Stimulated activated naive CD8-positive, alpha-beta T cell treated with anti-CD3 and anti-CD28 coated beads, Interleukin-15, amount 100 ng/mL, for 72 hours (primary cell): Measurements from ENCODE around the gene CALML6.
"Not testable (repeated sequence)": the region's sequence is repeated elsewhere in the genome, so short reads cannot be mapped to it uniquely, and the experiment has no call there.

ENCODE experiments used
- ATAC-seq: fragments of 150-1000 bp; cut with Tn5 transposase; 2 replicates; pipeline ENCODE4 v1.10.0; 2021; ENCODE audit warnings: mild to moderate bottlenecking, moderate library complexity
- DNase-seq, 2 donors: peaks; one replicate each; pipeline ENCODE4 v3.0.0; 2021 to 2022
- H3K27ac Mint-ChIP-seq, 2 donors: one replicate each; pipeline ENCODE4 v1.8.0; 2022; ENCODE audit warnings: mild to moderate bottlenecking in 2 of 2, mixed read lengths in 2 of 2, moderate library complexity in 2 of 2
- H3K27me3 Mint-ChIP-seq: one replicate; pipeline ENCODE4 v1.8.0; 2022; ENCODE audit warnings: mixed read lengths
- H3K4me1 Mint-ChIP-seq: one replicate; pipeline ENCODE4 v1.8.0; 2022; ENCODE audit warnings: mild to moderate bottlenecking, mixed read lengths
- H3K4me3 Mint-ChIP-seq, 2 donors: one replicate each; pipeline ENCODE4 v1.8.0; 2022; ENCODE audit warnings: mild to moderate bottlenecking in 2 of 2, mixed read lengths in 2 of 2, moderate library complexity in 1 of 2
- H3K9me3 Mint-ChIP-seq, 2 donors: one replicate each; pipeline ENCODE4 v1.8.0; 2022; ENCODE audit warnings: mixed read lengths in 2 of 2

CALML6 gene

GRCh38 chr1:1914971-1915692, at the start of gene CALML6:
Gene CALML6 (plus strand): TSS chr1:1915260. CDS start chr1:1915281, 21 bp downstream.
- no peak within 1 kb of the TSS for H3K4me3 Mint-ChIP-seq

GRCh38 chr1:1867164-1867563, 47.9 kb upstream of the CALML6 start:
- no peak overlapping the region for H3K4me3 Mint-ChIP-seq
- peaks cover 52% of the 10 kb centered on the region for H3K4me1 Mint-ChIP-seq
- no peak overlapping the region for H3K27ac Mint-ChIP-seq

More at GRCh38 chr1:1914971-1915692, at the start of gene CALML6:
- ATAC-seq (no peak), DNase-seq (no peak)
- Mint-ChIP-seq H3K9me3 (no peaks in the 10 kb centered on the region), H3K27me3 (no peaks in the 10 kb centered on the region), H3K27ac (no peak within 1 kb of the TSS), H3K4me1 (peaks cover 23% of the 10 kb centered on the region)

GRCh38 chr1:1869469-1869868, 45.6 kb upstream of the CALML6 start:
- H3K4me3 Mint-ChIP-seq: no peak overlapping the region
- ATAC-seq: no peak
- H3K27ac Mint-ChIP-seq: no peak overlapping the region
- no peaks in the 10 kb centered on the region for H3K9me3 Mint-ChIP-seq
- no peaks in the 10 kb centered on the region for H3K27me3 Mint-ChIP-seq
- peaks cover 45% of the 10 kb centered on the region for H3K4me1 Mint-ChIP-seq
- DNase-seq: no peak

More at GRCh38 chr1:1867164-1867563, 47.9 kb upstream of the CALML6 start:
- Mint-ChIP-seq H3K27me3 (no peaks in the 10 kb centered on the region), H3K9me3 (no peaks in the 10 kb centered on the region)
- ATAC-seq (no peak), DNase-seq (no peak)

- Mint-ChIP-seq H3K27ac (peak overlapping the region in 1 of 2 donors; percentile 1), H3K9me3 (no peaks in the 10 kb centered on the region)
- no peak for ATAC-seq
Observed at GRCh38 chr1:1872329-1872994, 42.6 kb upstream of the CALML6 start.

GRCh38 chr1:1873186-1873585, 41.9 kb upstream of the CALML6 start:
- DNase-seq (no peak), ATAC-seq (no peak)
- Mint-ChIP-seq H3K4me1 (peaks cover 58% of the 10 kb centered on the region), H3K4me3 (no peak overlapping the region), H3K9me3 (no peaks in the 10 kb centered on the region), H3K27me3 (no peaks in the 10 kb centered on the region), H3K27ac (peak overlapping the region in 1 of 2 donors; percentile 22)

More at GRCh38 chr1:1872329-1872994, 42.6 kb upstream of the CALML6 start:
- Mint-ChIP-seq H3K4me1 (peaks cover 51% of the 10 kb centered on the region), H3K4me3 (no peak overlapping the region), H3K27me3 (no peaks in the 10 kb centered on the region)
- DNase-seq: no peak

- H3K4me3 Mint-ChIP-seq: no peak overlapping the region
- no peak overlapping the region for H3K27ac Mint-ChIP-seq
Observed at GRCh38 chr1:1874901-1875300, 40.2 kb upstream of the CALML6 start.

GRCh38 chr1:1875932-1876331, 39.1 kb upstream of the CALML6 start:
- ATAC-seq: peak; percentile 96
- H3K27ac Mint-ChIP-seq: peak overlapping the region in 1 of 2 donors; percentile 35
- peak overlapping the region; percentile 53 to 71 for H3K4me3 Mint-ChIP-seq
- H3K9me3 Mint-ChIP-seq: no peaks in the 10 kb centered on the region
- H3K27me3 Mint-ChIP-seq: no peaks in the 10 kb centered on the region
- DNase-seq: peak in 1 of 2 donors; percentile 66
- H3K4me1 Mint-ChIP-seq: peaks cover 67% of the 10 kb centered on the region

More at GRCh38 chr1:1874901-1875300, 40.2 kb upstream of the CALML6 start:
- peaks cover 63% of the 10 kb centered on the region for H3K4me1 Mint-ChIP-seq
- H3K9me3 Mint-ChIP-seq: no peaks in the 10 kb centered on the region
- no peak for DNase-seq
- no peak for ATAC-seq
- H3K27me3 Mint-ChIP-seq: no peaks in the 10 kb centered on the region

- peak; percentile 17 for ATAC-seq
- no peak for DNase-seq
- Mint-ChIP-seq H3K27me3 (no peaks in the 10 kb centered on the region), H3K27ac (no peak overlapping the region), H3K4me3 (peak overlapping the region; percentile 53 to 71), H3K9me3 (no peaks in the 10 kb centered on the region), H3K4me1 (peaks cover 67% of the 10 kb centered on the region)
Observed at GRCh38 chr1:1876335-1876930, 38.6 kb upstream of the CALML6 start.

- ATAC-seq (no peak), DNase-seq (no peak)
- Mint-ChIP-seq H3K27ac (no peak overlapping the region), H3K4me1 (peaks cover 65% of the 10 kb centered on the region), H3K9me3 (no peaks in the 10 kb centered on the region), H3K27me3 (no peaks in the 10 kb centered on the region), H3K4me3 (no peak overlapping the region)
Observed at GRCh38 chr1:1877865-1878436, 37.1 kb upstream of the CALML6 start.

- Mint-ChIP-seq H3K27me3 (no peaks in the 10 kb centered on the region), H3K9me3 (no peaks in the 10 kb centered on the region), H3K4me3 (no peak overlapping the region), H3K27ac (no peak overlapping the region), H3K4me1 (peaks cover 81% of the 10 kb centered on the region)
- ATAC-seq (no peak), DNase-seq (no peak)
Observed at GRCh38 chr1:1879942-1880341, 35.1 kb upstream of the CALML6 start.

- peaks cover 74% of the 10 kb centered on the region for H3K4me1 Mint-ChIP-seq
- no peaks in the 10 kb centered on the region for H3K27me3 Mint-ChIP-seq
- peak overlapping the region; percentile 1 to 21 for H3K27ac Mint-ChIP-seq
- no peaks in the 10 kb centered on the region for H3K9me3 Mint-ChIP-seq
- no peak for DNase-seq
- ATAC-seq: no peak
- no peak overlapping the region for H3K4me3 Mint-ChIP-seq
Observed at GRCh38 chr1:1880617-1881312, 34.3 kb upstream of the CALML6 start.

- Mint-ChIP-seq H3K4me1 (peaks cover 71% of the 10 kb centered on the region), H3K4me3 (no peak overlapping the region), H3K27ac (peak overlapping the region in 1 of 2 donors; percentile 77), H3K9me3 (no peaks in the 10 kb centered on the region), H3K27me3 (no peaks in the 10 kb centered on the region)
- ATAC-seq (no peak), DNase-seq (no peak)
Observed at GRCh38 chr1:1881727-1882126, 33.3 kb upstream of the CALML6 start.

GRCh38 chr1:1883092-1883873, 31.8 kb upstream of the CALML6 start:
- ATAC-seq (no peak), DNase-seq (no peak)
- peak overlapping the region in 1 of 2 donors; percentile 78 for H3K27ac Mint-ChIP-seq
- H3K4me3 Mint-ChIP-seq: no peak overlapping the region
- H3K27me3 Mint-ChIP-seq: no peaks in the 10 kb centered on the region
- H3K9me3 Mint-ChIP-seq: no peaks in the 10 kb centered on the region
- H3K4me1 Mint-ChIP-seq: peaks cover 74% of the 10 kb centered on the region

GRCh38 chr1:1883890-1884289, 31.2 kb upstream of the CALML6 start:
- not testable (repeated sequence) for H3K27me3 Mint-ChIP-seq, ATAC-seq, DNase-seq, H3K4me3 Mint-ChIP-seq, H3K9me3 Mint-ChIP-seq
- Mint-ChIP-seq H3K4me1 (peaks cover 74% of the 10 kb centered on the region), H3K27ac (peak overlapping the region in 1 of 2 donors; percentile 34)
